Keratinocyte (primary cell): ENCODE results near the gene SPOCK3. TPM values are rescaled to one million over a fixed set of nuclear protein-coding genes. Genes with fewer than 3 reads are reported as not detected.

ENCODE experiments used
- DNase-seq: peaks from one replicate; pipeline ENCODE4 v3.0.0-alpha.2; 2011; ENCODE audit warnings: low read depth, missing footprints, low spot score
- FAIRE-seq: peaks from 2 replicates; lab custom pipeline; 2011; peaks lifted over from hg19 to GRCh38; lab: Jason Lieb, UNC
- H2AFZ ChIP-seq: 2 replicates; pipeline ENCODE4 v1.6.0; 2012; ENCODE audit warnings: low read length, control low read depth, inconsistent platforms; ENCODE audit not compliant: control insufficient read depth
- H3K27ac ChIP-seq: 2 replicates; pipeline ENCODE4 v1.5.1; 2011; ENCODE audit warnings: low read length; ENCODE audit not compliant: control insufficient read depth, insufficient read depth
- H3K27me3 ChIP-seq: 3 replicates; pipeline ENCODE4 v1.6.0; 2011; ENCODE audit warnings: low read length; ENCODE audit not compliant: control insufficient read depth, insufficient read depth; ENCODE audit errors: extremely low read depth
- H3K36me3 ChIP-seq, 2 experiments: 2 replicates in 1 of 2; 3 replicates in 1 of 2; pipeline ENCODE4 v1.5.1; 2011; ENCODE audit warnings: low read length in 2 of 2, mild to moderate bottlenecking in 1 of 2; ENCODE audit not compliant: control insufficient read depth in 2 of 2, insufficient read depth in 2 of 2; ENCODE audit errors: extremely low read depth in 1 of 2
- H3K4me1 ChIP-seq: 3 replicates; pipeline ENCODE4 v1.5.1; 2011; ENCODE audit warnings: low read length; ENCODE audit not compliant: control insufficient read depth, insufficient read depth; ENCODE audit errors: extremely low read depth
- H3K4me2 ChIP-seq: 3 replicates; pipeline ENCODE4 v1.6.0; 2011; ENCODE audit warnings: low read depth, low read length; ENCODE audit not compliant: control insufficient read depth, insufficient read depth; ENCODE audit errors: extremely low read depth
- H3K4me3 ChIP-seq, 3 experiments: fragments of 200-600 bp in 1 of 3; sonication (generic) in 1 of 3; 2 replicates in 2 of 3; 3 replicates in 1 of 3; pipeline ENCODE4 v1.5.1; 2011 to 2016; ENCODE audit warnings: low read length in 3 of 3, mild to moderate bottlenecking in 3 of 3, control low read depth in 2 of 3, inconsistent platforms in 1 of 3, low read depth in 1 of 3, mixed read lengths in 1 of 3, mixed run types in 1 of 3, moderate library complexity in 1 of 3; ENCODE audit not compliant: control insufficient read depth in 2 of 3, insufficient read depth in 2 of 3; ENCODE audit errors: extremely low read depth in 1 of 3
- H3K79me2 ChIP-seq: 2 replicates; pipeline ENCODE4 v1.6.0; 2012; ENCODE audit warnings: low read length; ENCODE audit not compliant: control insufficient read depth, insufficient read depth
- H3K9ac ChIP-seq: 3 replicates; pipeline ENCODE4 v1.6.0; 2011; ENCODE audit warnings: low read length; ENCODE audit not compliant: control insufficient read depth, insufficient read depth; ENCODE audit errors: extremely low read depth
- H3K9me1 ChIP-seq: 3 replicates; pipeline ENCODE4 v1.6.0; 2011; ENCODE audit warnings: low read length; ENCODE audit not compliant: control insufficient read depth, insufficient read depth; ENCODE audit errors: extremely low read depth
- H3K9me3 ChIP-seq: 2 replicates; pipeline ENCODE4 v1.5.1; 2012; ENCODE audit warnings: low read depth, low read length; ENCODE audit not compliant: control insufficient read depth
- H4K20me1 ChIP-seq: 3 replicates; pipeline ENCODE4 v1.6.0; 2011; ENCODE audit warnings: low read length; ENCODE audit not compliant: control insufficient read depth, insufficient read depth; ENCODE audit errors: extremely low read depth
- EZH2 ChIP-seq: IDR thresholded peaks from one replicate; pipeline ENCODE4 v1.6.1; 2012; ENCODE audit warnings: inconsistent platforms, mild to moderate bottlenecking, low read length, moderate library complexity
- dilution Hi-C: fragments of 300-500 bp; cut with MboI; formaldehyde crosslinking; loops from one replicate; pipeline ENCODE4 v1.7.0; 2020; ENCODE audit warnings: low sequenced_read_pairs; ENCODE audit not compliant: extremely low pct_ligation_motif_present
- polyA plus RNA-seq, 5 experiments: library from polyadenylated mRNA; depleted of rRNA in 3 of 5; stranded (reverse) in 3 of 5; stranded (forward) in 1 of 5; unstranded in 1 of 5; fragments of >200 nt; gene quantifications; 1 replicate in 1 of 5; 2 replicates in 3 of 5; 3 replicates in 1 of 5; pipeline versions ENCODE4 v1.2.1 to v1.2.3, GENCODE V29; 2011 to 2012; ENCODE audit warnings: missing spikeins in 2 of 5, low read depth in 1 of 5, low replicate concordance in 1 of 5
- TF ChIP-seq, protein P1 (sequence below), 3 experiments: IDR thresholded peaks in 1 of 3; conservative IDR thresholded peaks in 1 of 3; optimal IDR thresholded peaks in 1 of 3; 2 replicates in 2 of 3; 3 replicates in 1 of 3; pipeline versions ENCODE3 to v1.5.1; 2011; ENCODE audit warnings: low read length in 3 of 3, mild to moderate bottlenecking in 3 of 3, moderate library complexity in 2 of 3, control low read depth in 1 of 3, inconsistent platforms in 1 of 3; ENCODE audit not compliant: insufficient read depth in 2 of 3; ENCODE audit errors: extremely low read depth in 1 of 3

Gene SPOCK3
- polyA plus RNA-seq, 1 donor (not counting 4 experiments of a cell fraction or from before 2014, with no cell fraction given): not detected

DNA sequence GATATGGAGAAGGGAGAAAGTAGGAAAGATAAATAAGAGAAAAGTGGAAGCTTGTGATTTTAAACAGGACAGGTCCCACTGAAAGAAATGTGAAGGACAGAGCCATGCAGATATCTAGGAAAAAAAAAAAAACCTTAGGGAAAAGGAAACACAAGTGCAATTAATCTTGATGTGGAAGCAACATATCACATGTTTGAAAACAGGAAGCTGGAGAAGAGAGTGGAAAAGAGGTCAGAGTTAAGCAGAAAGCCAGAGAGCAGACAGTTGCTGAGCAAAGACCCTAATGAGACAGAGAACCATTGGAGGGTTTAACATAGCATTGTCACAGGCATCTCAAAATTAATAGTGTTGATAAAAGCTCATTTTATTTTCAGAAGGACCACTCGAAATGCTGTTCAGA is 89.7 kb downstream of the SPOCK3 start:
- H3K27me3 ChIP-seq: no peaks in the 10 kb centered on the region
- no peak overlapping the region for H3K27ac ChIP-seq
- H2AFZ ChIP-seq: no peak overlapping the region
- no peaks in the 10 kb centered on the region for H4K20me1 ChIP-seq
- H3K9me3 ChIP-seq: no peaks in the 10 kb centered on the region
- no peak overlapping the region for H3K9ac ChIP-seq
- H3K4me3 ChIP-seq: no peak overlapping the region
- H3K9me1 ChIP-seq: no peaks in the 10 kb centered on the region
- H3K4me1 ChIP-seq: no peaks in the 10 kb centered on the region
- H3K4me2 ChIP-seq: no peak overlapping the region
- TF ChIP-seq, protein P1, sequence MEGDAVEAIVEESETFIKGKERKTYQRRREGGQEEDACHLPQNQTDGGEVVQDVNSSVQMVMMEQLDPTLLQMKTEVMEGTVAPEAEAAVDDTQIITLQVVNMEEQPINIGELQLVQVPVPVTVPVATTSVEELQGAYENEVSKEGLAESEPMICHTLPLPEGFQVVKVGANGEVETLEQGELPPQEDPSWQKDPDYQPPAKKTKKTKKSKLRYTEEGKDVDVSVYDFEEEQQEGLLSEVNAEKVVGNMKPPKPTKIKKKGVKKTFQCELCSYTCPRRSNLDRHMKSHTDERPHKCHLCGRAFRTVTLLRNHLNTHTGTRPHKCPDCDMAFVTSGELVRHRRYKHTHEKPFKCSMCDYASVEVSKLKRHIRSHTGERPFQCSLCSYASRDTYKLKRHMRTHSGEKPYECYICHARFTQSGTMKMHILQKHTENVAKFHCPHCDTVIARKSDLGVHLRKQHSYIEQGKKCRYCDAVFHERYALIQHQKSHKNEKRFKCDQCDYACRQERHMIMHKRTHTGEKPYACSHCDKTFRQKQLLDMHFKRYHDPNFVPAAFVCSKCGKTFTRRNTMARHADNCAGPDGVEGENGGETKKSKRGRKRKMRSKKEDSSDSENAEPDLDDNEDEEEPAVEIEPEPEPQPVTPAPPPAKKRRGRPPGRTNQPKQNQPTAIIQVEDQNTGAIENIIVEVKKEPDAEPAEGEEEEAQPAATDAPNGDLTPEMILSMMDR (optimal IDR thresholded peaks at IDR 0.05 in 1 of 3, IDR thresholded peaks at IDR 0.05 in 1 of 3, conservative IDR thresholded peaks at IDR 0.05 in 1 of 3; ENCODE audit: extremely low read depth in 1 of 3, insufficient read depth in 2 of 3, low read length in 3 of 3): no peak
- TF ChIP-seq EZH2: no peak
- no peaks in the 10 kb centered on the region for H3K79me2 ChIP-seq
- no peak for FAIRE-seq
- no peak for DNase-seq
- H3K36me3 ChIP-seq: no peaks in the 10 kb centered on the region
- dilution Hi-C loops: no loop called here

- no peak overlapping the region for H2AFZ ChIP-seq
- H3K36me3 ChIP-seq: no peaks in the 10 kb centered on the region
- no peak overlapping the region for H3K4me2 ChIP-seq
- H4K20me1 ChIP-seq: no peaks in the 10 kb centered on the region
- H3K9me3 ChIP-seq: no peaks in the 10 kb centered on the region
- DNase-seq (no peak), FAIRE-seq (no peak)
- no peaks in the 10 kb centered on the region for H3K9me1 ChIP-seq
- TF ChIP-seq EZH2: no peak
- TF ChIP-seq, protein P1 (optimal IDR thresholded peaks at IDR 0.05 in 1 of 3, IDR thresholded peaks at IDR 0.05 in 1 of 3, conservative IDR thresholded peaks at IDR 0.05 in 1 of 3; ENCODE audit: extremely low read depth in 1 of 3, insufficient read depth in 2 of 3, low read length in 3 of 3): no peak
- H3K4me1 ChIP-seq: no peaks in the 10 kb centered on the region
- no peaks in the 10 kb centered on the region for H3K27me3 ChIP-seq
- dilution Hi-C loops: no loop called here
- no peak overlapping the region for H3K9ac ChIP-seq
- no peak overlapping the region for H3K27ac ChIP-seq
- no peak overlapping the region for H3K4me3 ChIP-seq
- H3K79me2 ChIP-seq: no peaks in the 10 kb centered on the region
Measured at GRCh38 chr4:167143018-167143417, 91.3 kb downstream of the SPOCK3 start.
